Stimulated activated CD4-positive, alpha-beta T cell treated with anti-CD3 and anti-CD28 coated beads, Interleukin-15, amount 100 ng/mL, for 48 hours (primary cell): Measurements from ENCODE around the gene SBK1.
"Not testable (repeated sequence)": the region's sequence is repeated elsewhere in the genome, so short reads cannot be mapped to it uniquely, and the experiment has no call there.

Experiments
- DNase-seq, 2 donors: peaks; one replicate each; pipeline ENCODE4 v3.0.0-alpha.2; 2020; ENCODE audit warnings: low read depth in 2 of 2

Gene SBK1

DNA sequence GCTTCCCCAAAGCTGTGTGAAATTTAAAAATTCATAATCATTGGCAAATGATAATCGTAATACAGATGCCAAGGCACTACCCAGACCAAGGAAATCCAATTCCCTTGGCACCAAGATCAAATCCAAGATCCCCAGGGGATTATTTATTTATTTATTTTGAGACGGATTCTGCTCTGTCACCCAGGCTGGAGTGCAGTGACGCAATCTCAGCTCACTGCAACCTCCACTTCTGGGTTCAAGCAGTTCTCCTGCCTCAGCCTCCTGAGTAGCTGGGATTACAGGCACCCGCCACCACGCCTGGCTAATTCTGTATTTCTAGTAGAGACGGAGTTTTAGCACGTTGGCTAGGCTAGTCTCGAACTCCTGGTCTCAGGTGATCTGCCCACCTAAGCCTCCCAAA is 43.4 kb downstream of the SBK1 start:
- DNase-seq: not testable (repeated sequence)

DNA sequence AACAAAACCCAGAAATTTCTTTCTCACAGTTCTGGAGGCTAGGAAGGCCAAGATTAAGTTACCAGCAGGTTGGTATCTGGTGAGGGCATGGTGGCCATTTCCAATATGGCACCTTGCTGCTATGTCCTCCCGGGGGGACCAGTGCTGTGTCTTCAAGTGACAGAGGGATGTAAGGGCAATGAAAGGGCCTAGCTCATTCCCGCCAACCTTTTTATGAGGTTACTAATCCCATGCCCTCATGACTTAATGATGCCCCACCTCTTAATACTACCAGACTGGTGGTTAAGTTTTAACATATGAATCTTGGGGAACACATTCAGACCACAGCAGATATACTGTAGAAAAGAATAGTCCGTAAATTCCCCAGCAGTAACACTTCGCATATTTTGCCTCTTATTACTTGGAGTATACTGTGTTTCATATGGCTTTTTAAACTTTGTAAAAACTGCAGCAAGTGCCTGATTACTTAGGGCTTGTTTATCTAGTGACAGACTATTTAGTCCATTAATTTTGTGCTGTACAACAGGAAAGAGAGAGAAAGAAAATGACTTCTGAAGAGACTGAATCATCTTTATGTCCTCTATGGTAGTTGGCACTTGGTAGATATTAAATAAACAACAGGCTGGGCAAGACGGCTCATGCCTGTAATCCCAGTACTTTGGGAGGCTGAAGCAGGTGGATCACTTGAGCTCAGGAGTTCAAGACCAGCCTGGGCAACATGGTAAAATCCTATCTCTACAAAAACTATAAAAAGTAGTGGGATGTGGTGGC is 44.8 kb downstream of the SBK1 start:
- DNase-seq: not testable (repeated sequence)

DNA sequence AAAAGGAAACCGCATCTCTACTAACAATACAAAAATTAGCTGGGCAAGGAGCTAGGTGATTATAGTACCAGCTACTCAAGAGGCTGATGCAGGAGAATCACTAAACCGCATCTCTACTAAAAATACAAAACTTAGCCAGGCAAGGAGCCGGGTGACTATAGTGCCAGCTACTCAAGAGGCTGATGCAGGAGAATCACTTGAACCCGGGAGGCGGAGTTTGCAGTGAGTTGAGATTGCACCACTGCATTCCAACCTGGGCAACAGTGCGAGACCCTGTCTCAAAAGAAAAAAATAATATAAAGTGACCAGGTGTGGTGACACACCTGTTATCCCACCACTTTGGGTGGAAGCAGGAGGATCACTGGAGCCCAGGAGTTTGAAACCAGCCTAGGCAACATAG is 45.9 kb downstream of the SBK1 start:
- DNase-seq: not testable (repeated sequence)

DNA sequence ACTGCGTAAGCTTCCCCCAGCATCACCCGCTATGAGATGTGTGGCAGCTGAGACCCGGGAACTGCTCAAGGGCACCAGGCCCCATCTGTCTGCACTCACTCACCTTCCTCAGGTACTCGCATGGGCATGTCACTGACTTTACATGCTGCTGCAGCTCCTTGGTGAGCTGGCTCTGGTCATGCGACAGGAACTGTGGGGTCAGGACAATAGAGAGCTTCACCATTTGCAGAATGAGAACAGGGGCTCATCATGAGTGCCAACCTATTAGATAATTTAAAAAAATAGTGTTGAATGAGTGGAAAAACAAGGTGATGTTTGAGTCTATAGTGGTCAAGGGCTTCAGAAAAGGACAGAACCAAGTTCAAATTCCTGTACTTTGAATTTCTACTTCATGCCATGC is 70.3 kb downstream of the SBK1 start:
- DNase-seq: not testable (repeated sequence)

DNA sequence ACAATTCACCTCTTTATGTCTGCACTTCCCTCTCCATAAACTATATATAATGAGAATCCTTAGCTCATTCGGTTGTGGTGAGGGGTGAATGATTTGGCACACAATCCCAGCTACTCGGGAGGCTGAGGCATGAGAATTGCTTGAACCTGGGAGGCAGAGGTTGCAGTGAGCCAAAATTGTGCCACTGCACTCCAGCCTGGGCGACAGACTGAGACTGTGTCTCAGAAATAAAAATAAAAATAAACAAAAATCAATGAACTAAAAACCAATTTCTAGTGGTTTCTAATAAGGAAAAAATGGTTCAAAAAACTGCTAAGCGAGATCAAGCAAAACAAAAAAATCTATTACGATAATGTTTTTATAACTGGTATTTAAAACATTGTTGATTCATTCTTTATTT is 71.1 kb downstream of the SBK1 start, which contains the start of gene NPIPB6:
NPIPB6 (minus strand) TSS at position 101 of the 400 bp plus-strand sequence. CDS start 686 bp downstream, outside the sequence.
- DNase-seq: not testable (repeated sequence)

DNA sequence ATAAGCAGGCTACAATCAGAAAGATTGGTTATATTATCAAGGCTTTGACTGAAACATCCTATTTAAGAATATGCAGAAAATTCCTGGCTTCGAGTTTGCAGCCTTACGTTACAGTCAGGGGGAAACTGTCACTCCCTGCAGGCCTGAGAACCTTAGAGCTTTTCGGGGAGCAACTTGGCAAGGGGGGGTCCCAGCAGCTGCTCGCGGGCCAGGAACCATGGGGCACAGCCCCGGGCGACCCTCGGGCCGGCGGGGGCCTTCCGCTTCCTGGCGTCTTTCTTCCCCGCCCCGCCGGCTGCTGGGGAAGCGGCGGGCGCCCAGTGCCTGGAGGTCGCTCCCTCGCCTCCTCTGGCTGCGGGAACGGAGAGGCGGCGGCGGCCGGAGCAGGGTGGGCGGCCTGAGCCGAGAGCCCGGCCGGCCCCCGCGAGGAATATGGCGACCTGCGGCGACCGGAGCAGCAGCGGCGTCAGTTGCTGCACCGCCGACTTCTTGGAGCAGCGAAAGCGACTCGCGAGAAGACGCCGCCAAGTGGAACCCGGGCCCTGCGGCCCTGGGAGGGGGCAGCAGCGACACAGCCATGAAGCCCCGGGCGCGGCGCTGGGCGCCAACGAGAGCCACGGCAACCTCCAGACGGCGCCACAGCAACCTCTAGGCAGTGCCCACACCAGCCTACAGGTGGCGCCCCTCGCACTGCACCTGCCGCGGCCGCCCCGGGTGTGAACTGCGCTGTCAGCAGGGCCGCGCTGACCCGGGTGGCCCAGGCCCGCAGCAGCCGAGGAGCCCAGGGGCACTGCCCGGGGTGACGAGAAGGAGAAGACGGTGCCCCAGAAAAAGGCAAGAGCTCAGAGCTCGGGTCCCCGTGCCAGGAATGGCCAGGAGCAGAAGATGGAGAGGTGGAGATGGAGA is 72.2 kb downstream of the SBK1 start:
- DNase-seq: not testable (repeated sequence)

DNA sequence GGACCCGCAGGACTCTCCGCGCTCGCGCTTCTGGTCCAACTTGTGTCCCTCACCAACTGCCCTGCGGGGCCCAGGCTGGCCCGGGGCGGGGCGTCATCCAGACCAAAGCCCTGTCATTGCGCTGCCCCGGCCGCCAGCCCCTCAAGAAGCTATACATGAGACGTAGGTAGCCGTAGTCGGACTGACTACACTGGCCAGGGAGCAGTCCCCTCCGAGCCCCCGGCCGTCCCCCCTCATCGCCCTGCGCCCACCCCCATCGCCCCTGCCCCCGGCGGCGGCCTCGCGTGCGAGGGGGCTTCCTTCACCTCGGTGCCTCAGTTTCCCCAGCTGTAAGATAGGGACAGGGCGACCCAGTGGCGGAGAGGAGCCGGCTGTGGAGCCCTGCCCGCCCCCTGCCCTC is 75.6 kb downstream of the SBK1 start:
- DNase-seq: not testable (repeated sequence)
